NCI-H2107 treated with DMSO at 0.1 percent for 48 hours (cell line): ENCODE measurements around the gene AR.

Experiments used
- DNase-seq: peaks from one replicate; lab custom pipeline; 2025; ENCODE audit not compliant: unreplicated experiment; lab: John Stamatoyannopoulos, UW

AR gene

DNA sequence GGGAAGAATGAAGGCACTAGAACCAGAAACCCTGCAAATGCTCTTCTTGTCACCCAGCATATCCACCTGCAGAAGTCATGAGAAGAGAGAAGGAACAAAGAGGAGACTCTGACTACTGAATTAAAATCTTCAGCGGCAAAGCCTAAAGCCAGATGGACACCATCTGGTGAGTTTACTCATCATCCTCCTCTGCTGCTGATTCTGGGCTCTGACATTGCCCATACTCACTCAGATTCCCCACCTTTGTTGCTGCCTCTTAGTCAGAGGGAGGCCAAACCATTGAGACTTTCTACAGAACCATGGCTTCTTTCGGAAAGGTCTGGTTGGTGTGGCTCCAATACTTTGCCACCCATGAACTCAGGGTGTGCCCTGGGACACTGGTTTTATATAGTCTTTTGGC is 181.7 kb downstream of the AR start:
- DNase-seq: no peak

DNA sequence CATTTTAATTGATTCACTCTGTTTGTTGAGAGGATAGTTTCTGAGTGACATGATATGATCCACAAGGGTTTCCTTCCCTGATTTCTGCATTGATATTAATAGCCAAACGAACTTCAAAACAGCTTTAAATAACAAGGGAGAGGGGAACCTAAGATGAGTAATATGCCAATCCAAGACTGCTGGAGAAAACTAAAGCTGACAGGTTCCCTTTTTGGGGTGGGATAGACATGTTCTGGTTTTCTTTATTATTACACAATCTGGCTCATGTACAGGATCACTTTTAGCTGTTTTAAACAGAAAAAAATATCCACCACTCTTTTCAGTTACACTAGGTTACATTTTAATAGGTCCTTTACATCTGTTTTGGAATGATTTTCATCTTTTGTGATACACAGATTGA is 182.2 kb downstream of the AR start:
- DNase-seq: no peak

DNA sequence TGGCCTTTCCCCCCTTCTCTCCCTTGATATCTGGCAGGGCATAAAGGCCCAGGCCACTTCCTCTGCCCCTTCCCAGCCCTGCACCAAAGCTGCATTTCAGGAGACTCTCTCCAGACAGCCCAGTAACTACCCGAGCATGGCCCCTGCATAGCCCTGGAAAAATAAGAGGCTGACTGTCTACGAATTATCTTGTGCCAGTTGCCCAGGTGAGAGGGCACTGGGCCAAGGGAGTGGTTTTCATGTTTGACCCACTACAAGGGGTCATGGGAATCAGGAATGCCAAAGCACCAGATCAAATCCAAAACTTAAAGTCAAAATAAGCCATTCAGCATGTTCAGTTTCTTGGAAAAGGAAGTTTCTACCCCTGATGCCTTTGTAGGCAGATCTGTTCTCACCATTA is 183.8 kb downstream of the AR start:
- no peak for DNase-seq

DNA sequence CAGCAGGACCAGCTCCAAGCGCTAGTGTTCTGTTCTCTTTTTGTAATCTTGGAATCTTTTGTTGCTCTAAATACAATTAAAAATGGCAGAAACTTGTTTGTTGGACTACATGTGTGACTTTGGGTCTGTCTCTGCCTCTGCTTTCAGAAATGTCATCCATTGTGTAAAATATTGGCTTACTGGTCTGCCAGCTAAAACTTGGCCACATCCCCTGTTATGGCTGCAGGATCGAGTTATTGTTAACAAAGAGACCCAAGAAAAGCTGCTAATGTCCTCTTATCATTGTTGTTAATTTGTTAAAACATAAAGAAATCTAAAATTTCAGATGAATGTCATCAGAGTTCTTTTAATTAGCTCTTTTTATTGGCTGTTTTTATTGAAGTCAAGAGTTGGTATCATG is 186.5 kb downstream of the AR start:
- DNase-seq: no peak

DNA sequence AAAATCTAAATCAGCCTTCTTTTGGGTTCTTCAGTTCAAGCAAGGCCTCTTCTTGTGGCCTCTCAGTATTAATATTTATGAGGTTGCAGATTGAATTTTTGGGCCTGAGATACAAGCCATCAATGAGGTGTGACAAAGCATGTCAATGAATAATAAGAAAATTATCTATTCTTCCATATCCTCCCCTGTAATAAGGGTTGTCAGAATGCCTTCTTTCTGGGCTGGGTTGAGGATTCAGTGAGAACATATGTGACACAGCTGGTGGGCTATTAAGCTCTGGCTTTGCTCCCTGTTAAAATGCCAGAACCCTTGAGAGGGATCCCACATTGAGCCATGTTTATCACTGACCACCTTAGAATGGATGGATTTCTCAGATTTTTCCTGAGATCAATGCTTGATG is 187.2 kb downstream of the AR start:
- DNase-seq: no peak

DNA sequence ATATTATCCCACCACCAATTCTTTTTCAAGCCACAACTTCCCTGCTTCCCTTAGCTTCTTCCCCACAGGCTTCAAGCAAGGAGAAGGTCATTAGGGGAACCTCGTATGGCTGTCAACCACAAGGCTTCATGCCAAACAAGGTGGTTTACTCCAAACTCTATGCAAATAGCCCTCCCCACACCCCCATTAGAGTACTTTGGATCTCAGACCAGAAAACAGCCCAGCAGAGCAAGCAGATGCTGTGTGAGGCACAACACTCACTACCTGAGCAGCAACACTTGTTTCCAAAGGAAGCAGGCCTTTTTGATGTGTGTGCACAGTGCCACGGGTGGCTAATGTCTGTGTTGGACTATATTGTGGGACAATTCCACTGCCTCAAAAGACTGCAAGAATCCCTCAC is 189.0 kb downstream of the AR start:
- DNase-seq: no peak

DNA sequence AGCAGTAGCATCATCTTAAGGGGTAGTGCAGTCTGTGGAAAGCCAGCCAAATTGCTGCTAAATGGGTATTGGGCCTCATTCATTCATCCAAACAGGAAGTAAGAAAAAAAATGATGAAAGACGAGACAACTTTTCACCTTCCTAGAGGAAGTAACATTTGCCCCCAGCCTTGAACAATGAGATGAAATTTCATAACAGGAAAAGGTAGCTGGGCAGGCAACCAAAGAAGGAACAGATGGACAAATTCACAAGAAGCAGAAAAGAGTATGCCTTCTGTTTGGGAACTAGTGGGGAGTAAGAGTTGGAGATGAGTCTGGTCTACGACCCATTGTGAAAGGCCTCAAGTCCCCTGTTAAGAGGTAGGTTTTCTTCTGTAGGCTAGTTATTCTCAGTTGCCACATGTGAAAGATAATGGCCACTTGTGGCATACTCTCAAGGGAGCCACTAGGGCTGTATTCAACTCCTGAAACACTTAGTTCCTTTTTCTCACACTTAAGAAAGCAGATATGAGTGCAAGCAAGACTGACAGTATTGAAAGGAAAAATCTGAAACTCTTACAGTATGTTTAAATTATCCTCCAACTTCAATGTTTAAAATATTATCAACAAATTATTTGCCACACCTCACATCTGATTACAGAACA is 190.4 kb downstream of the AR start:
- no peak for DNase-seq

DNA sequence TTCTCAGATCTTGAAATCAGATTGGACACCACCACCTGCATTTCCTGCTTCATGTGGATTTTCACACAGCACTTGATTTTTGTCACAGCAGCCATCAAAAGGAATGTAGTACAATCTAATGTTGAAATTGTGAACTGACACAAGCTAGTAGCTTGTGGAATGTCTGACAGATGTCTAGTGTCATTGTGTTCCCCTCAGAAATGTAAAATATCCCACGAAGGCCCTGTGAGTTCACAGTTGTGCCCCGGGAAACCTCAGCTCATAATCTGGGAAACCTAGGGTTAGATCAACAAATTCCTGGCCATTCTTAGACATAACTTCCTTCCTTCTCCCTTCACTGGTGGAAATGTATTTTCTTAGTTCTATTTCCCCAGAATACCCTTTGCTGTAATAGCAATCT is 205.7 kb downstream of the AR start:
- no peak for DNase-seq

DNA sequence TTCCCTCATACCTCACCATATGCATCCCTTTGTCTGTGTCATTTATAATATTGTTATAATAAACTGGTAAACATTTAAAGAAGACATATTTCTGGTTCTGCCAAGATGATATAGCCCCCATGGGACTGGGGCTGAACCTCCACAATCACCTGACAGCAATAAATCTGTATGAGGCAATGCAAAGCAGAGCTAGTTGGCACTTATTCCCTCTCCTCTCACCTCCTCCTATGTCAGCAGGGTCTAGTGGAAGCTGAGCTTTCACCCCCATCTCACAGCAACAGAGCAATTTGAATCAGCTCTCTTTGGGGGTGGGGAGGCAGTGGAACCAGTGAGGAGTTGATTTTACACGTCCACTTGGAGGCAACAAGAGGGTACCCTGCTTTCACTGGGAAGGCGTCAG is 206.9 kb downstream of the AR start:
- DNase-seq: no peak

DNA sequence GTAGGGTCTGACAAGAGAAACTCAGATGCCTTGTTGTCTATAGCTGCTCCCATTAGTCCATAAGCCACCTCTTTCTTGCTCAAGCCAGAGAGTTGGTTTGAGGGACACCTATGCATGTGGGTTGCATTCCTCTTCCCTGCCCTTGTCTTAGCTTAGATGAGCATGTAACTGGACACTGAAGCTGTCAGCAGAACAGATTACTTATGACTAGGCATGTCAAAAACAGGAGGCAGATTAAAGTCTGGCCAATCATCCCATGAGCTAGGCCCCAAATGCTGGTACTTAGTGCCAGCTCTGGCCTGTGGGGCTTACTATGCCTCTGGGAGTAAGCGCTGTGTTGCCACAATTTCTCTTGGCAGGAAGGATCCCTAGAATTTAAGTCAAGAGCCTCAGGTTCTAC is 215.2 kb downstream of the AR start:
- DNase-seq: no peak

DNA sequence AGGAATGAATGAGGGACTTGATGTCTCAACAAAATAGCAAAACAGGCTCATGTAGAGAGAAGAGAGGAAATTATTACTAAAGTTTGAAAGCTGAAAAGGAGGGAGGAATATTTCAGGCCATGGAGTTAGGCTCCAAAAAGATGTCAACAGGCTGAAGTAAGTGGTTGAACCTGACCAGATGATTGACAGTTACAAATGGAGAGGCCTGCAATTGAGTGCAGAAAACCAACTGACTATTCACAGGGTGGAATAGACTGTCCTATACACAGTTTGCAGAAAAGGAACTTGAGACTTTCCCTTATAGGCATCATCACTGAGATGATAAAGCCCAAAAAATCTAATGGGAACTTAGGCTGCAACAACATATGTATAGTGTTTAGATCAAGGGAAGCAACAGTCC is 233.3 kb downstream of the AR start:
- no peak for DNase-seq

DNA sequence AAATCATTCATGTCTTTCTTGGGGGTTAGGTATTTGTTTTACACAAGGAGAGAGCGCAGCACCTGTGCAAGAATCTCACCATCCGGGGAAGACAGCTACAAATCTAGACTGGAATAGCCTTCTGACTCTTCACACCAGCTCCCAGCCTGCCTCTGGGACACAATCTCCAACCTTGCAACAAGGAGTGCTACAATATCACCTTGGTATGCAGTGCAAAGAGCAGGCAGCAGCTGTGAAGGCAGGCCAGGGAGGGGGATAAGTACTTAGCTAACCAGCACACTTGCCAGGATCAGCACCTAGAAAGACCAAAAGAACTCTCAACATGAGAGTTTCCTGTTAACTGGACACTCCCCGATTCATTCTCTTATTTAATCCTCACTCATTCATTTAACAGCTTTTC is 235.3 kb downstream of the AR start:
- DNase-seq: no peak
